ENCODE results near the gene KCNQ4.

KCNQ4 gene

DNA sequence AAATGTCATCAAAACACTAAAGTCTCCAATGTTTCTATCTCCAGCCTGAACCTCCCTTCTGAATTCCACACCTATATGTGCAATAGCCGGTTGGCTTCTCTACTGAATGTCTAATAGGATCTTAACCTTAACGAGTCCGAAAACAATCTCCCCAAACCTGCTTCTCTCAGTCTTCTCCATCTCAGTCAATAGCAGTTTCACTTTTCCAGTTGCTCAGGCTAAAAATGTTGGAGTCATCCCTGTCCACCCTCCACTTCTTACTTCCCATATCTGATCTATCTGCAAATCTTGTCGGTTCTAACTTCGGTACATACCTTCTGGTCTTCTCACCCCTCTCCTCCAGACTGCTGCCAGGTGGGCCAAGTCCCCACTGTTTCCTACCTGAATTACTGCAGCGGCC lies 104.1 kb downstream of the KCNQ4 start:
- TF ChIP-seq, protein P1, sequence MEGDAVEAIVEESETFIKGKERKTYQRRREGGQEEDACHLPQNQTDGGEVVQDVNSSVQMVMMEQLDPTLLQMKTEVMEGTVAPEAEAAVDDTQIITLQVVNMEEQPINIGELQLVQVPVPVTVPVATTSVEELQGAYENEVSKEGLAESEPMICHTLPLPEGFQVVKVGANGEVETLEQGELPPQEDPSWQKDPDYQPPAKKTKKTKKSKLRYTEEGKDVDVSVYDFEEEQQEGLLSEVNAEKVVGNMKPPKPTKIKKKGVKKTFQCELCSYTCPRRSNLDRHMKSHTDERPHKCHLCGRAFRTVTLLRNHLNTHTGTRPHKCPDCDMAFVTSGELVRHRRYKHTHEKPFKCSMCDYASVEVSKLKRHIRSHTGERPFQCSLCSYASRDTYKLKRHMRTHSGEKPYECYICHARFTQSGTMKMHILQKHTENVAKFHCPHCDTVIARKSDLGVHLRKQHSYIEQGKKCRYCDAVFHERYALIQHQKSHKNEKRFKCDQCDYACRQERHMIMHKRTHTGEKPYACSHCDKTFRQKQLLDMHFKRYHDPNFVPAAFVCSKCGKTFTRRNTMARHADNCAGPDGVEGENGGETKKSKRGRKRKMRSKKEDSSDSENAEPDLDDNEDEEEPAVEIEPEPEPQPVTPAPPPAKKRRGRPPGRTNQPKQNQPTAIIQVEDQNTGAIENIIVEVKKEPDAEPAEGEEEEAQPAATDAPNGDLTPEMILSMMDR (IDR thresholded peaks at IDR 0.05; ENCODE audit: low read depth, low read length): no peak
- no peak for TF ChIP-seq EZH2phosphoT487 (IDR thresholded peaks at IDR 0.05; ENCODE audit: low read depth)
- no peak overlapping the region for H3K27ac ChIP-seq (ENCODE audit: low read length)
- no peaks in the 10 kb centered on the region for H3K36me3 ChIP-seq (replicated peaks; ENCODE audit: low read depth, low read length)
- H3K4me3 ChIP-seq (ENCODE audit: low read length): no peak overlapping the region
- H3K4me1 ChIP-seq (ENCODE audit: low read length): no peaks in the 10 kb centered on the region; the same call in 1 of the 2 replicates
- no peaks in the 10 kb centered on the region for H3K79me2 ChIP-seq (ENCODE audit: low read length)
- no peaks in the 10 kb centered on the region for H4K20me1 ChIP-seq (ENCODE audit: insufficient read depth, low read length)
- H3K27me3 ChIP-seq (ENCODE audit: low read depth, low read length): no peaks in the 10 kb centered on the region
- no peak overlapping the region for H2AFZ ChIP-seq (ENCODE audit: low read depth, low read length)
- no peak overlapping the region for H3K9ac ChIP-seq (ENCODE audit: low read length)
- H3K9me3 ChIP-seq (ENCODE audit: insufficient read depth, low read length): no peaks in the 10 kb centered on the region
- no peak overlapping the region for H3K4me2 ChIP-seq (ENCODE audit: low read length)
